ENCODE data around the gene DCAF6.

- TF ChIP-seq EZH2 (IDR thresholded peaks at IDR 0.05; ENCODE audit: borderline replicate concordance, low read depth, low read length, severe bottlenecking) (no peak), CTCF (IDR thresholded peaks at IDR 0.05; ENCODE audit: borderline replicate concordance, extremely low read depth, low read length, poor library complexity, severe bottlenecking) (no peak)
Observed at GRCh38 chr1:168057355-168057754, 120.9 kb downstream of the DCAF6 start.
